Measurements from ENCODE around the gene TAOK3.

Gene TAOK3

DNA sequence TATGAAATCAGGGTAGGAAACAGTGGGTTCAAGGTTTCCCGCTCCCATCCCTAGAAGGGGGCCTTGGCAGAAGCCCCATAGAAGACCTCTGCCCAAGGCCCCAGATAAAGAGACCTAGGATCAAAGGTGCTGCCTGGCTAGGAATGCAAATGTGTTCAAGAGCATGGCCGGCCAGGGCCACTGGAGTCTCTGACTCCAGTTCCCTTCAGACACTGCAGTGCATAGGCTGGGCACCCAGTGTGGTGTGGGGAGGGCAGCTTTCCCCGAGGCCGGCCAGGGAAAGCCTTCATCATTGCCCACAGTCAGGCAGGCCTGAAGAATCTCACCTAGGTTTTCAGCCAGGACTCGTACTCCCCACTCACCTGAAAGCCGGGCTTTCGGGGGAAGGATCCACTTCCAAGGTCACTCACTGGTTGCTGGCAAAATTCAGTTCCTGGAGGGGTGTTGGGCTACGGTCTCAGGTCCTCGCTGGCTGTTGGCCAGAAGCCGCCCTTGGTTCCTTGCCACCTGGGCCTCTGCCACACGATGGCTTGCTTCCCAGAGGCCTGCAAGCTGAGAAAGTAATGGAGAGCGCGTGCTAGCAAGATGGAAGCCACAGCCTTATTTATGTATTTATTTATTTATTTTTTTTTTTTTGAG lies 246.5 kb downstream of the TAOK3 start:
- DNase-seq: no peak

- DNase-seq: no peak
Observed at GRCh38 chr12:118125743-118126118, 247.0 kb downstream of the TAOK3 start.

- no peak for DNase-seq
Observed at GRCh38 chr12:118124333-118124874, 248.3 kb downstream of the TAOK3 start.

- DNase-seq: no peak
Observed at GRCh38 chr12:118122264-118122663, 250.4 kb downstream of the TAOK3 start.

- peak; percentile 47 for DNase-seq
Observed at GRCh38 chr12:118120579-118121363, 251.9 kb downstream of the TAOK3 start.

- no peak for DNase-seq
Observed at GRCh38 chr12:118119449-118119879, 253.2 kb downstream of the TAOK3 start.

GRCh38 chr12:118109088-118109487 lies 263.6 kb downstream of the TAOK3 start:
- DNase-seq: no peak

GRCh38 chr12:118107694-118108093 lies 265.0 kb downstream of the TAOK3 start:
- no peak for DNase-seq

DNA sequence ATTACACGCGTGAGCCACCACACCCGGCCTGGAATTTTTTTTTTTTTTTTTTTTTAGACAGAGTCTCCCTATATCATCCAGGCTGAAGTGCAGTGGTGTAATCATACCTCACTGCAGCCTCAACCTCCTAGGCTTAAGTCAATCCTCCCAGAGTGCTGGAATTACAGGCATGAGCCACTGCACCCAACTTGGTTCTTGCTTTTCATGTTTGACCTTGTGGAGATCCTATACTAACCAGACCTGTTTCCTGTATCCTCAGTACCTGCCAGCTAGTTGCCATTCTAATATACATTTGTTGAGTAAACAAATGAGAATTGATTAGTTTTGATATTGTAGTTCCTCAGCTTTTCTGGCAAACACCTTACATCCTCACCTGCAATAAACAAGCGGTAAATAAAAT lies 265.7 kb downstream of the TAOK3 start:
- DNase-seq: no peak

- peak; percentile 27 for DNase-seq
Observed at GRCh38 chr12:118103601-118104382, 268.9 kb downstream of the TAOK3 start, which contains the start of gene VSIG10. TSS of gene VSIG10 (minus strand) at chr12:118104011. CDS start at chr12:118103671, 340 bp downstream.

GRCh38 chr12:118103201-118103600 lies 269.5 kb downstream of the TAOK3 start:
- DNase-seq: no peak

GRCh38 chr12:118102609-118103008 lies 270.1 kb downstream of the TAOK3 start:
- no peak for DNase-seq

GRCh38 chr12:118102070-118102469 lies 270.6 kb downstream of the TAOK3 start:
- DNase-seq: peak; percentile 83

DNA sequence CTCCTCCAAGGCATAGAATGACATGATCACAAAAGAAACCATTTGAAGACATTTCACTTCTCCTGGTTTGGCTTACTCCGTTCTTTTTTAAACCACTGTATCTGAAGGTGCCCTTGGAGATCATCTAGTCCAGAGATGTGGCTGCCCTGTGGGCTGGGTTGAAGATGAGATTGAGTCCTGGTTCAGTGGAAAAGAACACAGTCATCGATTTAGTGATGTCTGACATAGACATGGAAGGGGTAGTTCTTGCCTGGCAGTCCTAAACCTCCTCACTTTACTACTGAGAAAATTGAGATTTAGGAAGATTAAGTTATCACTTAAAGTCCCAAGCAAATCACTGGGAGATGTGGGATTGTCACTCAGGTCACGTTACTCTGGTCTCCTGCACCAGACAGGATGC lies 271.7 kb downstream of the TAOK3 start:
- DNase-seq: no peak

Measured in kidney glomerular epithelial cell (primary cell).